Measurements from ENCODE around the gene NHLRC1. TPM values are rescaled to one million over a fixed set of nuclear protein-coding genes. Genes with fewer than 3 reads are reported as not detected.

Gene NHLRC1
- polyA plus RNA-seq, 1 donor from 2014 or later = 0.32 TPM

DNA sequence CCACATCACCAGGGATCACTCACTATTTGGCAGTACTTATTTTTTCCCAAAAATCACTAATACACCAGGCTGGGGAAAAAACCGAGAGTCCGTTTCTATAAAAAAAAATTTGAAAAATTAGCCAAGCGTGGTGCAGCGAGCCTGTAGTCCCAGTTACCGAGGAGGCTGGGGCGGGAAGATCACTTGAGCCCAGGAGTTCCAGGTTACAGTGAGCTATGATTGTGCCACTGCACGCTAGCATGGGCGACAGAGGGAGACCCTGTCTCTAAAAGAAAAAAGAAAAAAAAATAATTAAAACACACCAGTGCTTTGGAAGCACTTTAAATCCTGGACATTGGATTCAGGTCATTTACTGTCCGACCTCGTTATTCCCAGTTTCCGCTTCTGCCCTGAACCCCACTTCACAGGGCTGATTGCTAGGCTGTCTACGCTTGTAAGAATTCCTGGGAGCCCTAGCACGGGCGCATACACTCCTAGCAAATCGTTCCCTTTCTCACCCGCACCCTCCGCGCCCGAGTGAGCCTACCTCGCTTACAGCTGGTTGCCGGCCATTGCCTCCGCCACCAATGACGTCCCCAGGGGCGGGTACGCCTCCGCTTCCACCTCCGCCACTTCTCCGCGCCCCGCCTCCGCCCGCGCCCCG, 32.2 kb upstream of the NHLRC1 start, which contains the start of gene TPMT:
TSS of gene TPMT (minus strand) at position 571 of the 643 bp plus-strand sequence. CDS start 5,950 bp downstream, outside the sequence.
- Histone ChIP-seq H3K9ac (ENCODE audit: low read length) (peak within 1 kb of the TSS; percentile 77), H3K9me3 (ENCODE audit: low read length) (no peaks in the 10 kb centered on the region), H3K36me3 (ENCODE audit: insufficient read depth, low read length) (no peaks in the 10 kb centered on the region), H3F3A (ENCODE audit: insufficient read depth, low read length, poor library complexity, severe bottlenecking) (no peaks in the 10 kb centered on the region), H4K20me1 (ENCODE audit: insufficient read depth) (no peaks in the 10 kb centered on the region), H2AFZ (ENCODE audit: low read depth, low read length) (peak within 1 kb of the TSS; percentile 63), H3K4me2 (ENCODE audit: low read length) (peak within 1 kb of the TSS; percentile 76), H3K27me3 (ENCODE audit: insufficient read depth, low read depth, low read length) (no peaks in the 10 kb centered on the region), H3K79me2 (replicated peaks; ENCODE audit: insufficient read depth, low read length) (no peaks in the 10 kb centered on the region), H3K27ac (ENCODE audit: low read length) (peak within 1 kb of the TSS; percentile 69), H3K4me3 (ENCODE audit: low read length) (peak within 1 kb of the TSS; percentile 92), H3K9me2 (ENCODE audit: insufficient read depth, low read length) (no peaks in the 10 kb centered on the region)
- TF ChIP-seq TAF1 (IDR thresholded peaks at IDR 0.05; ENCODE audit: low read depth) = peak; percentile 59
- peak; percentile 44 for TF ChIP-seq POLR2AphosphoS5 (IDR thresholded peaks at IDR 0.05)
- TF ChIP-seq EP300 (conservative IDR thresholded peaks at IDR 0.05; ENCODE audit: poor library complexity, severe bottlenecking) = no peak
- TF ChIP-seq RAD21 (conservative IDR thresholded peaks at IDR 0.05) = peak; percentile 48
- no peak for TF ChIP-seq EZH2 (IDR thresholded peaks at IDR 0.05; ENCODE audit: borderline replicate concordance, insufficient read depth, low read length, poor library complexity, severe bottlenecking)
- TF ChIP-seq SMC3 (conservative IDR thresholded peaks at IDR 0.05; ENCODE audit: poor library complexity) = peak; percentile 46
- no peak for TF ChIP-seq MXI1 (conservative IDR thresholded peaks at IDR 0.05; ENCODE audit: poor library complexity, severe bottlenecking)
- TF ChIP-seq CTCF (IDR thresholded peaks at IDR 0.05; ENCODE audit: poor library complexity, severe bottlenecking) = no peak
- TF ChIP-seq REST (IDR thresholded peaks at IDR 0.05; ENCODE audit: borderline replicate concordance) = peak; percentile 30

- H3K9me3 ChIP-seq (ENCODE audit: low read length) = no peaks in the 10 kb centered on the region
- no peak overlapping the region for H3K4me2 ChIP-seq (ENCODE audit: low read length)
- no peaks in the 10 kb centered on the region for H3F3A ChIP-seq (ENCODE audit: insufficient read depth, low read length, poor library complexity, severe bottlenecking)
- H2AFZ ChIP-seq (ENCODE audit: low read depth, low read length) = no peak overlapping the region
- H3K9me2 ChIP-seq (ENCODE audit: insufficient read depth, low read length) = no peaks in the 10 kb centered on the region
- H3K79me2 ChIP-seq (replicated peaks; ENCODE audit: insufficient read depth, low read length) = no peaks in the 10 kb centered on the region
- H3K36me3 ChIP-seq (ENCODE audit: insufficient read depth, low read length) = no peaks in the 10 kb centered on the region
- no peaks in the 10 kb centered on the region for H4K20me1 ChIP-seq (ENCODE audit: insufficient read depth)
- no peak overlapping the region for H3K27ac ChIP-seq (ENCODE audit: low read length)
- no peak for TF ChIP-seq TAF1 (IDR thresholded peaks at IDR 0.05; ENCODE audit: low read depth)
- no peaks in the 10 kb centered on the region for H3K27me3 ChIP-seq (ENCODE audit: insufficient read depth, low read depth, low read length)
- H3K9ac ChIP-seq (ENCODE audit: low read length) = no peak overlapping the region
- no peak overlapping the region for H3K4me3 ChIP-seq (ENCODE audit: low read length)
Measured at GRCh38 chr6:18153311-18153703, 30.8 kb upstream of the NHLRC1 start.

Data from neural cell (in vitro differentiated cells).